Muscle layer of colon (tissue), 2 donors: ENCODE measurements around the gene RIMS4.

ENCODE experiments used
- H3K27ac ChIP-seq: one replicate; pipeline ENCODE4 v1.7.0; 2013; ENCODE audit warnings: low read depth, mild to moderate bottlenecking, low read length, moderate library complexity
- H3K27me3 ChIP-seq, 2 donors: one replicate each; pipeline ENCODE4 v1.7.0; 2013; ENCODE audit warnings: low read length in 2 of 2, mild to moderate bottlenecking in 2 of 2; ENCODE audit not compliant: insufficient read depth in 2 of 2, control insufficient read depth in 1 of 2
- H3K36me3 ChIP-seq: one replicate; pipeline ENCODE4 v1.7.0; 2013; ENCODE audit warnings: mild to moderate bottlenecking, low read length; ENCODE audit not compliant: insufficient read depth
- H3K4me1 ChIP-seq: one replicate; pipeline ENCODE4 v1.7.0; 2013; ENCODE audit warnings: mild to moderate bottlenecking, low read length; ENCODE audit not compliant: insufficient read depth
- H3K4me3 ChIP-seq, 2 donors: one replicate each; pipeline ENCODE4 v1.7.0; 2013; ENCODE audit warnings: low read length in 2 of 2, low read depth in 1 of 2, mild to moderate bottlenecking in 1 of 2, moderate library complexity in 1 of 2
- H3K9ac ChIP-seq: one replicate; pipeline ENCODE4 v1.7.0; 2013; ENCODE audit warnings: low read length
- H3K9me3 ChIP-seq: one replicate; pipeline ENCODE4 v1.7.0; 2013; ENCODE audit warnings: mild to moderate bottlenecking, low read length
- donor health status: abdominal sarcoma.
- donor health status: Adenocarcinoma of cecum.

Gene RIMS4

DNA sequence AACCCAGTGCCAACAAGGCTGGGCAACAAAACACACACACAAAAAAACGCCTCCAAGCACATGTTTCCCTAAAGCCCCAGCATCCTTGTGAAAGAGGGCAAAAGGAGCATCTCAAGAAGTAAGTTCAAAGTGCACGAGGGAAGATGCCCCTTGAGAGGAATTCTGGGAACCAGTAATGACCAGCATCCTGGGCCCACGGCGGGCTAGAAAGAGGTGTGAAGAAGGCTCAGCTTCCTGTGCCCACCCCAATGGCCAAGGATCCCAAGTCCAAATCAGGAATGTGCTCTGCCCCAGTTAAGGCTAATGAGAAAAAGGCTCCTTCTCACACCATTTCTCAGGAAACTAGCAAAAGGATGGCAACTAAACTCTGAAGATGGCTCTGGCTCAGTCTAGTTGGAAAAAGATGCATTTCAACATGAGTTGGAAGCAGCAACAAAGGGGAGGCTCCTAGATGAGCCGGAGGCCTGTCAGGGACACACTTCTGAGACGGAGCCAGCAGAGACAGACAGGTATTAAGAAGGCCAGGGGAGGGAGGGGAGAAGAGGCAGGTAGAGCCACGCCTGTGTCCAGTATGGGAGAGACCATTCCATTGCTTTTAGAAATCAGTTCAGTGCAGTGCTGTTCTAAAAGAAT, 3.2 kb downstream of the RIMS4 start:
- Histone ChIP-seq H3K9me3 (peaks cover 10% of the 10 kb centered on the region), H3K27ac (no peak overlapping the region), H3K4me3 (no peak overlapping the region), H3K4me1 (no peaks in the 10 kb centered on the region), H3K9ac (no peak overlapping the region), H3K36me3 (no peaks in the 10 kb centered on the region), H3K27me3 (peaks cover 19 to 50% of the 10 kb centered on the region in 2 donors)

DNA sequence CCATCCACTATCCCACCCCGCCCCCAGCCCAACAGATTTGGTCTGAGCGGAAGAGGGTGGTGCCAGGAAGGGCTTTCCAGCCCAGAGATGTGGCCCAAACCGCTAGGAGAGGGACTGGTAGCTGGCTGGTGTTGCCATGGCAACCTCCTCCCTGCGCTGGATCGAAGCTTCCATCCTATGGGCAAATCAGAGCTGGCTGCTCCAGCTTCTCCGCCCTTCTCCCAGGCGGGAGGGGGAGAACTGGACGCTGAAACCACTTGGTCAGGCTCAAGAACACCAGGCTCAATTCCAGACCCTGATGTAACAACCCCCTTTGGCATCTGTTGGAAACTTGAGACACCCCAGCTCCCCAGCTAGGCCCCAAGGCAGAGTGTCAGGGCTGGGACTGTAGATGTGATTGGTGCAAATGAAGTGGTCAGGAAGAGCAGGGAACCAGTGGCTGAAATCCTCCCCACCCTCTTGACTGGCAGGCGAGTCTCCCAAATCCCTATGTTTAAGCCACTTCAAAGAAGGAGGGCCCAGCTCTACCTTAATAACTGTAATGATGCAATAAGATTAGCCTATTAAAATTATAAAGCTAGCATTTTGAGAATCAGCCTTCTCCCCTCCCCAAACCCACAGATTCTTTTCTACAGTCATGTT, 4.2 kb downstream of the RIMS4 start:
- Histone ChIP-seq H3K4me1 (no peaks in the 10 kb centered on the region), H3K36me3 (no peaks in the 10 kb centered on the region), H3K27ac (no peak overlapping the region), H3K9me3 (no peaks in the 10 kb centered on the region), H3K9ac (no peak overlapping the region), H3K27me3 (peaks cover 8 to 41% of the 10 kb centered on the region in 2 donors), H3K4me3 (no peak overlapping the region)

DNA sequence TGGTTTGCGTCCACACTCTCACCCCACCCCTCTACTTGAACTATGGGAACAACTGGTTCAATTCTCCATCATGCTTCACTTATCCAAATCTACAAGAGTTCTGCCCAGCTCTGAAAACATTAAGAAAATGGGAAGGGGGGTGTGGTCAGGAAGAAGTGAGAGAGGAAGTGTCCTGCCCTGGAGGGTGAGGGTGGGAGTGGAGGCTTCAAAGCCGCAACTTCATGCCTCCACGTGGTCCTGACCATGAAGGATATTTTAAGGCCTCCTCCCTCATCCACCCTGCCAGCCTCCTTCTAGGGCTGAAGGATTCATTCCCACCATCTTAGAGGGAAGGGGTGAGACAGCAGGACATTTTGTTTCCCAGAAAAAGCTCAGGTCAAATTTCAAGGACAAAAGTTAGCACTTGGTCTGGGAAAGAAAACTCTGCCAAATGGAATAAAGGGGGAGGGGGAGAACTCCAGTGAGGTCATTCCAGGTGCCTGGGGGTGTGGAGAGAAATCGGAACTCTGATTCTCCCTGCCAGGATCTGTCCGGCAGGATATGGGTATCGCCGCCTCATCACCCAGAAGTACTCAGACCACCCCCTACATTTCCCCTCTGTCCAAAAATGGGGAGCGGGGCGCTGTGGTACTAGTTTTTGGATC, 4.9 kb downstream of the RIMS4 start:
- no peaks in the 10 kb centered on the region for H3K9me3 ChIP-seq
- no peaks in the 10 kb centered on the region for H3K4me1 ChIP-seq
- H3K27ac ChIP-seq, result no peak overlapping the region
- no peak overlapping the region for H3K9ac ChIP-seq
- H3K4me3 ChIP-seq, result no peak overlapping the region
- no peaks in the 10 kb centered on the region for H3K36me3 ChIP-seq
- H3K27me3 ChIP-seq, result peaks cover 3 to 35% of the 10 kb centered on the region in 2 donors

DNA sequence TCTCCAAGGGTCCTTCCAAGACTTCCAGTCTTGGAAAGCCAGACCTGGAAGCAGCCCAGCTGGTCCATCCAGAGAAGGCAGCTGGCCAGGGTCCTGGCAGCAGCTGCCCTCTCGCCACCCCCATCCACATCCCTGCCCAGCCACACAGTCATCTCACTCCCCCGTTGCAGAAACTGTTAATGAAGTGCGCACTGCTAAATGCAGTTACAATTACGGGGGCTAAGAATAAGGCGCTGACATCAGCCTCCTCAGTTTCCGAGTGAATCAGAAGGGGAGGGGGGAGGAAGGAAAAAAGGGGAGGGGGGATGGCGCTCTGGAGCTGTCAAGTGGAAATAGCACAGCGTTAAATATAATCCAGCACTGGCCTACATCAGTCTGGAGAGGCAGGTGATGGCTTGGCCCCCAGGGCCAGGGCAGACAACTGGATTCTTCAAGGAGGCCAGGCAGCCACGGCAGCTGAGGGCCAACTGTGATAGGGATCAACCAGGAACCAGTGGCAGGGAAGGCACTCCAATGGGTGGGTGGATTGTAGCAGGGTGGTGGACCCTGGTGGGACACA, 6.9 kb downstream of the RIMS4 start:
- Histone ChIP-seq H3K9me3 (no peaks in the 10 kb centered on the region), H3K36me3 (no peaks in the 10 kb centered on the region), H3K27ac (no peak overlapping the region), H3K9ac (no peak overlapping the region), H3K27me3 (peaks cover 3 to 23% of the 10 kb centered on the region in 2 donors), H3K4me3 (no peak overlapping the region), H3K4me1 (no peaks in the 10 kb centered on the region)

DNA sequence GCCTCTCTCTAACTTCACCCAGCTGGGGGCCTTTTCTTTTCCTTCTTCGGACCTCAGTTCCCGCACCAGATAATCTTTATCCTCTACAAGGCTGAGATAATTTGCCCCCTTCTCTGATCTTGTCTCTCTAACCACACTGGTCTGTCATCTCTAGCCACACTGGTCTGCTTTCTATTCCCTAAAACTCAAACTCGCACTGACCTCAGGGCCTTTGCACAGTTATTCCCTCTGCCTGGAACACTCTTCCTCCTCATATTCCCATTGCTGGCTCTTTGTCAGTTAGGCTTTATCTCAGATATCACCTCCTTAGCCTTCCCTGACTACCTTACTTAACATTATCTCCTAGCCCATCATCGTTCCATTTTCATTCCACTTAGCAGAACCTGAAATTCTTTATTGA, 7.6 kb downstream of the RIMS4 start:
- peaks cover 0 to 23% of the 10 kb centered on the region in 2 donors for H3K27me3 ChIP-seq
- H3K36me3 ChIP-seq, result no peaks in the 10 kb centered on the region
- H3K9ac ChIP-seq, result no peak overlapping the region
- H3K4me3 ChIP-seq, result no peak overlapping the region
- no peaks in the 10 kb centered on the region for H3K9me3 ChIP-seq
- no peak overlapping the region for H3K27ac ChIP-seq
- H3K4me1 ChIP-seq, result no peaks in the 10 kb centered on the region

DNA sequence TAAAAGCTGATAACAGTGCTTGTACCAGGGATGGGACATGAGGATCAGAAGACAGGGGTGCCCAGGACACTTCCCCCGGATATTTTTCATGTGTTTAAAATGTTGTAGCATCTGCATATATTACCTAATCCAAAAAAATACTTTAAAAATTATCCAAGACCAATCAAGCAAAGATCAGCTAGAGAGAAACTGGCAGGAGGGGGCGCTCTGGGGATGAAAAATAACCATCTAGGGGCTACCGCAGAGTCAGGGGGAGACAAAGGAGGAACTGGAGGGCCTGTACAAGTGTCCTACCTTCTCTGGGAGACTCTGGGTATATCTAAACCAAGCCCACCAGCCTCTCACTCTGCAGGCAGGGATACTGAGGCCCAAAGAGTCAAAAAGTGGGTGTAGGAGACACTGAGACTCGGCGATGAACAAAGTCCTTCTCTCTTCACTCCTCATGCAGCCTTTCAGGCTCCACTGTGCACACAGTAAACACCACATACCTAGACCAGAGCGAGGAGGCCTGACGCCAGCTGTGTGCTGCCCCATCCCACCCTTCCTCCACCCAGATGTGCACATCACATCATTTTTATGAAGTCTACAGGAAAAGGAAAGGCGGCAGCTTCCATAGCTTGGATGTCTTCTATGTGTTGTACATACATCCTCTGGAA, 9.8 kb downstream of the RIMS4 start:
- Histone ChIP-seq H3K9ac (no peak overlapping the region), H3K27ac (no peak overlapping the region), H3K36me3 (no peaks in the 10 kb centered on the region), H3K4me1 (no peaks in the 10 kb centered on the region), H3K4me3 (no peak overlapping the region), H3K9me3 (no peaks in the 10 kb centered on the region), H3K27me3 (peaks cover 0 to 11% of the 10 kb centered on the region in 2 donors)

DNA sequence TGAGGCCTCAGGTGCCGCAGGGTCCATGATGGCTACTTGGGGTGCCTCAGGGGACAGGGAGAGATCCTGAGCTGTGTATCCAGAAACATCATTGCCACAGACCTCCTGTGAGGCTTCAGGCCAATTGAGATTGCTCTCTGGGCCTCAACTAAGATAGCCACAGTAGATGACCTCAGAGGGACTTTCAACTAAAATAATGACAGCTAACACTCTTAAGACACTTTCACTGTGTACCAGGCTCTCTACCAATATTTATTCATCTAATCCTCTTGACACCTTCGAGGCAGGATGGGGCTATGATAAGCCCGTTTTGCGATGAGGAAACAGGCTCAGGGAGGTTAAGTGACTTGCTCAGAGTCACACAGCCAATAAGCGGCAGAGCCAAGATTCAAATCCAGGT, 10.7 kb downstream of the RIMS4 start:
- Histone ChIP-seq H3K27me3 (peaks cover 0 to 4% of the 10 kb centered on the region in 2 donors), H3K27ac (no peak overlapping the region), H3K4me1 (no peaks in the 10 kb centered on the region), H3K4me3 (no peak overlapping the region), H3K36me3 (no peaks in the 10 kb centered on the region), H3K9ac (no peak overlapping the region), H3K9me3 (no peaks in the 10 kb centered on the region)

DNA sequence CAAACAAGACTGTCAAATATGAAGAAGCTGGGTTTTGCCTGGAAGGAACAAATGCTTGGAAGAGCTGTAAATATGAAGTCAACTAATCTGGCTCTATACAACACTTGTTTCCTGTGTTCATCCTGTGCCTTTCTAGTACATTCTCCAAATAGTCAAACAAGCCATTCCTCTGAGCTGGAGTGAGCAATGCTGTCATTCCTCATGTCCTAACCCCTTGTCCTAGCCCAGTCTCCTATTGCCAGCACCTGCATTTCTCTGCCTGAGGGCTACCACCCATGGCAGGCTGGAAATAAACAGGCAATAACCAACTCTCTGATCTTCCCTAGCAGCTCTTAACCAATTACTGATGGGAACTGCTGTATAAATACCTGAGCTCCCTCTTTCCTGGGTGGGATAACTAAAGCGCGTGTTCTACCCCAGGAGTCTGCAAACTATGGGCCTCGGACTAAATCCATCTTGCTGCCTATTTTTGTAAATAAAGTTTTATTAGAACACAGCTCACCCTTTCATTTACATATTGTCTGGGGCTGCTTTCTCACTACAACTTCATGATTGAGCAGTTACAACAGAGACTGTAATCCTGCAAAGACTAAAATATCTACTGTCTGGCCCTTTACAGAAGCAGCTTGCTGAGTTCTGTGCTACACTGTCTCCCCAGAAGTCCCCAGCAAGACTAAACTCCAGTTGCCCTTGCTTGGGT, 13.4 kb downstream of the RIMS4 start:
- no peak overlapping the region for H3K9ac ChIP-seq

DNA sequence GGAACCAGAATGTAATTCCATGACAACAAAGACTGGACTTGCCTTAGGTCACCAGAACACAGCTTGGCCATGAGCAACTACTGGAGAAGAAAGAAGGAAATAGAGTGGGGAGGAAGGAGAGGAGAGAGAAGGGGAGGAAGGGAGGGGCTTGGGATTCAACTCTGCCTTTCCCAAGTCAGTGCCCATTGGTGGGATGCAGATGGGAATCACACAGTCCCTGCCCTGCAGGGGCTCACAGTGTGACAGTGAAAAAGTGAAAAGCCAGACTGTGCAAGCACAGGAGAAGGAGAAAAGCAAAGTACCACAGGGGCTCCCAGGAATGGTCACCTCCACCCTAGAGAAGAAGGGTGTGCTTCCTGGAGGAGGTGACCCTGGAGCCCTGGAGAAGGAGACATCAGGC, 14.0 kb downstream of the RIMS4 start:
- no peaks in the 10 kb centered on the region for H3K27me3 ChIP-seq
- H3K9ac ChIP-seq, result no peak overlapping the region
- no peaks in the 10 kb centered on the region for H3K36me3 ChIP-seq
- H3K4me1 ChIP-seq, result no peaks in the 10 kb centered on the region
- no peaks in the 10 kb centered on the region for H3K9me3 ChIP-seq
- H3K4me3 ChIP-seq, result no peak overlapping the region
- no peak overlapping the region for H3K27ac ChIP-seq

More for the DNA sequence above, 13.4 kb downstream of the RIMS4 start:
- Histone ChIP-seq H3K9me3 (no peaks in the 10 kb centered on the region), H3K36me3 (no peaks in the 10 kb centered on the region), H3K4me1 (no peaks in the 10 kb centered on the region), H3K27me3 (no peaks in the 10 kb centered on the region), H3K27ac (no peak overlapping the region), H3K4me3 (no peak overlapping the region)

DNA sequence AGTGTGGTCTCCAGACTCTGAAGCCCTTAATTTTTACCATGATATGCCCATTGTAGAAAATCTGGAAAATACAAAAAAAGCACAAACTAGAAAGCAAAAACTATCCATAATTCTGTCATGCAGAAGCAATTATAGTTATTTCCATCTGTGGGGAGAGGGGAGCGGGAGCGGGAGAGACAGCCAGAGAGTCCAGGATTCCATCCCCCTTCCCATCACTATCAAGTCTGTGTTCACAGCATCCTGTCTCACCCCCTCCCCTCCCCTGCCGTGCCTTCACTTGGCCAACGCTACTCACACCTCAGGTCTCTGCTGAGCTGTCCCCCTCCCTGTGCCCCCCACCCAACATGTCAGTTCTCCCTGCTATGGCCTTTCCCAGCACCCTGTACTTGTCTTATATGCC, 14.5 kb downstream of the RIMS4 start:
- Histone ChIP-seq H3K4me3 (no peak overlapping the region), H3K9me3 (no peaks in the 10 kb centered on the region), H3K27me3 (no peaks in the 10 kb centered on the region), H3K27ac (no peak overlapping the region), H3K9ac (no peak overlapping the region), H3K36me3 (no peaks in the 10 kb centered on the region), H3K4me1 (no peaks in the 10 kb centered on the region)

DNA sequence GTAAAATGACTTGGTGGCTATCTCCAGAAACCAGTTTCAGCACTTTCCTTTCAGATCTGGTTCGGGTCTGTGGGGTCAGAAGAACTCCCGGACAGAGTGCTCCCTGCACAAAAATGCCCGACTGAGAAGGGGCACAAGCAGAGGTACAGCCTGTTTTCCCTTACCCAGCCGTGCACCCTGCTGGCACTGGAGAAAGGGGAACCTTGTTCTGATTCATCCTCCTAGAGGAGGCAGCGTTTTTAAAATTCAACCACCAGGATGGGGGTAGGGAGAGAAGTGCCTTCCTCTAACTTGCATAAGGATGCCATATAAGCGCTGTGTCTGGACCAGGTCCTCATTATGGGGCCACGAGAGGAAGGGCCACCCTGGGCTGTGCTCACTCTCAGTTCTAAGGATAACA, 17.6 kb downstream of the RIMS4 start:
- H3K9ac ChIP-seq, result no peak overlapping the region
- no peaks in the 10 kb centered on the region for H3K36me3 ChIP-seq
- no peaks in the 10 kb centered on the region for H3K27me3 ChIP-seq
- no peak overlapping the region for H3K27ac ChIP-seq
- H3K9me3 ChIP-seq, result no peaks in the 10 kb centered on the region
- no peak overlapping the region for H3K4me3 ChIP-seq
- H3K4me1 ChIP-seq, result no peaks in the 10 kb centered on the region
